Ammon's horn (tissue), 1 donor: ENCODE measurements around the gene HSPB8.
"Not testable (repeated sequence)": the region's sequence is repeated elsewhere in the genome, so short reads cannot be mapped to it uniquely, and the experiment has no call there.

Experiments used
- DNase-seq: peaks from one replicate; pipeline ENCODE4 v3.0.0-alpha.2; 2016; ENCODE audit warnings: low spot score

Gene HSPB8

DNA sequence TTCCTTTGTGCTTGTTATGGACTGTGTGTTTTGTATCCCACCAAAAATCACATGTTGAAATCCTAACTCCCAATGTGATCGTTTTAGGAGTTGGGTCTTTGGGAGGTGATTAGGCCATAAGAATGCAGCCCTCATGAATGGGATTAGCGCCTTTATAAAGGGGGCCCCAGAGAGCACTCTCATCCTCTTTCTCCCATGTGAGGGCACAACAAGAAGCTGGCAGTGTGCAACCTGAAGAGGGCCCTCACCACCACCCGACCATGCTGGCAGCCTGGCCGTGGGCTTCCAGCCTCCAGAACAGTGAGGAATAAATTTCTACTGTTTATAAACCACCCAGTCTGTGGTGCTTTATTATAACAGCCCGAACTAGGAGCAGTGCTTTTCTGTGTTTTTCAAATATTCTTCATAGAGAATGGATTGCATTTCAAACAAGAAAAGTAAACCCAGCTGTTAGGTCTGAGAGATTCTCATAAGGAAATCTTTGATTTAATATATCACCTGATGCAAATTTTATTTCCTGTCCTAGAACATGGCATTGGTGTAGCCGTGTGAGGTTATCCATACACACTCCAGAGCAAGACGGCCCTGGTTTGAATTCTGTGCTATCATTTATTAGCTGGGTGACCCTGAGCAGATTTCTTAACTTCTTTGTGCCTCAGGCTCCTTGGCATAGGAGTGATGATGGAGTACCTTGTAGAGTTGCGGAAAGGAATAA is 27.8 kb downstream of the HSPB8 start:
- no peak for DNase-seq

- no peak for DNase-seq
Measured at GRCh38 chr12:119207063-119207560, 28.4 kb downstream of the HSPB8 start.

DNA sequence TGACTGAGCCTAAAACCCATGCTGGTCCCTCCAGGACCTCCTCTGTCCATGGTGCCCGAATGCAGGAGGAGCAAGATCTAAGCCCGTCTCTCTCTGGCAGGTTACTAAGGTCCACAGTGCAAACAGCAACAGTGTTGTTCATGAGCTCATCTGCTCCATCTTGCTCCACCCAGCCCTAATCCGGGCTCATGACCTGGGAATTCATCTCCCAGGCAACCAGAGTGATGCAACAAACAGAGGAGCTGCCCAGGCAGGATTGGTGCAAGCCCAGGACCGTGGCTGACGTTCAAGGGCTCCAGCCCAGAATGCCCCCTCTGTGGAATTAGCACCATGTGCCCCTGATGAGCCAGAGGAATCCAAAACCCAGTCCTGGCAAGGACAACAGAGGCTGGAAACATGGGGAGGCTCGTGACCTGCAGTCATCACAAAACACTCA is 29.9 kb downstream of the HSPB8 start:
- peak; percentile 75 for DNase-seq

GRCh38 chr12:119211884-119212283 is 33.2 kb downstream of the HSPB8 start:
- no peak for DNase-seq

DNA sequence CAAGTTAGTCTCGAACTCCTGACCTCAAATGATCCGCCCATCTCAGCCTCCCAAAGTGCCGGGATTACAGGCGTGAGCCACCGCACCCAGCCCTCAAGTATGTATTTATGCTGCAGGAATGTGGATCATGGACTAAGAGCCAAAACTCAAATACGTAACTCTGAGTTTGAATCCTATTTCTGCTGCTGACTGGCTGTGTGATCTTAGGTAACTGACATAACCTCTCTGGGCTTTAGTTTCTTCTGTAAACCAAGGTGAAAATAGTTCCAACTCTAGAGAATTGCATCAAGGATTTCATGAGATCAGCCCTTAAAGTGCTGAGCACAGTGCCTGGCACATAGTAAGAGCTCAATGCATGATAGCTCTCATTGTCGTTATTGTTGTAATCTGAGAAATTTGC is 37.4 kb downstream of the HSPB8 start:
- DNase-seq = no peak

- DNase-seq = not testable (repeated sequence)
Measured at GRCh38 chr12:119218875-119219274, 40.1 kb downstream of the HSPB8 start.

GRCh38 chr12:119222222-119222951 is 43.7 kb downstream of the HSPB8 start:
- no peak for DNase-seq

DNA sequence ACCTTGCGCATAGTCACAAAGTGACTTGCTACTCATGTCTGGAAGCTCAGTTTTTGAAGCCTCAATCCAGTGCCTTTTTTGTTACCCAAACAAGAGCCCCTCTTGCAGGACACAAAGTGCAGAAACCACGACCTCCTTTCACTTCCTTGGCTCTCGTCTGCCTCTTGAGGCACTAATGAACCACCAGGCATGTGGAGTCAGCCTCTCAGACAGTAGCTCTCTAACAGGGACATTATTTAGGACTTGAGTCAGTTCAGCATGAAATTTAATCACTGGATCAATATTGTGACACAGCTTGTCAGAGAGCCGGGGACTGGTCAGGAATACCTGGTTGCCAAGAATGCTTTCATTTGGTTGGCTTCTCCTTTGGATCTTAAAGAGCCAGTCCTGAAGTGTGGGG is 46.7 kb downstream of the HSPB8 start:
- no peak for DNase-seq

GRCh38 chr12:119227292-119227691 is 48.6 kb downstream of the HSPB8 start:
- DNase-seq = no peak

DNA sequence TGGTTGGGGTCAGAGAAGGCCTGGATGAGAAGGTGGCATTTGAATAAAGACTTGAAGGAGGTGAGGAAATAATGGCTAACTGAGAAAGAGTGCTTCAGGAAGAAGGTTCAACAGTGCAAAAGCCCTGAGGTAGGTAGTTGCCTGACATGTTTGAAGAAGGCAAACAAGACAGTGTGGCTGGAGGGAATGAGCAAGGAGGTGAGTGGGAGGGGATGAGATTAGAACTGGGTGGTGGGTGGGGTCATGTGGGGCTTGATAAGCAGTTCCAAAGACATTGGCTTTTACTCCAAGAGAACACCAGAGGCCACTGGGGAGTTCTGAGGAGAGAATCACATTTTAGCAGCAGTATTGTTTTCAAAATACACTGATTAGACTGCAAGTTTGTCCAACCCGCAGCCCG is 50.5 kb downstream of the HSPB8 start:
- DNase-seq = no peak

DNA sequence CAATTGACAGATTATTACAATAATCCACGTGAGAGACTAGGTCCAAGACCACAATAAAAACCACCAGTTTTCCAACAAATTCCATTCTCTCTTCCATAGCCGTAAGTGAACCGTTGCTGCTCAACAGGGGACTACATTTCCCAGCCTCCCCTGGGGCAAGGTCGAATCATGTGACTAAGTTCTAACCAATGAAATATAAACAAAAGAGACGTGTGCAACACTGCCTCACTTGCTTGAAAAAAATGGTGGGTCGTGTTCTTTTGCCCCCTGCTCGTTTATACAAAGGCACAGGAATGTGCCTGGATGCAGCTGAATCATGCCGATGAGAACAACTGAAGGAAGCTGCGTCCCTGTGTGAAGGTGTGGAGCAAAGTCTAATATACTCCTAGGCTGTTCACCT is 51.1 kb downstream of the HSPB8 start:
- peak; percentile 56 for DNase-seq

DNA sequence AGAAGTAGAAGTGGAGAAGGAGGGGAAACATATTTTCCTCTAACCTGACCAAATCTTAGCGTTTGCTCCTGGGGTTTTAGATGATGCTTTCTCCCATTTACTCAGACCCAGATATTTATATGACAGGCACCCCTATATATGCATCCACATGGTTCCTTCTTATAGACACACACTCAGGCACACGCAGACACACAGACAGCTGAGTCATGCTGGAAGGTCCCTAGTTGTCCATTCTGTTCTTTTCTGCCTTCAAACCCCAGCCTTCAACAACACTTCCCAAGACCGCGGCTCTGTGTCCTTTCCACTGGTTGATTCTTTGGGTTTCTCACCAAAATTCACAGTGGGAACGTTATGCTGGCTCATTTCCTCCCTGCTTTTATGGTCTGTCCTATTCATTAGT is 52.1 kb downstream of the HSPB8 start:
- no peak for DNase-seq

DNA sequence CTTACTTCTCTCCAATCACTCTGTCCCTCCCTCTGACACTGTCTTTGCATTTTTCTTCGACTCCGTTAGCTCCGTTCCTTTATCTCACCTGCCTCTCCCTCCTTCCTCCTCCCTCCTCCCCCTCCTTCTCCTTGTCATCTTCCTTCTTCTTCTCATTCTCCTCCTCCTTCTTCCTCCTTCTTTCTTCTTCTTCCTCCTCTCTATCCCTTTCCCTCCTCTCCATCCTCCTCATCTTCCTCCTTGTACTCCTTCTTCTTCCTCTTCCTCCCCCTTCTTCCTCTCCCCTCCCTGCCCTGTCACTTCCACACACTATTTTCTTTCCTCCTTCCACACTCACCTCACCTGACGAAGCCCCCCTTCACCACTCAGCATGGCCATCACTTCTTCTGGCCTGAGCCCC is 53.0 kb downstream of the HSPB8 start:
- no peak for DNase-seq

DNA sequence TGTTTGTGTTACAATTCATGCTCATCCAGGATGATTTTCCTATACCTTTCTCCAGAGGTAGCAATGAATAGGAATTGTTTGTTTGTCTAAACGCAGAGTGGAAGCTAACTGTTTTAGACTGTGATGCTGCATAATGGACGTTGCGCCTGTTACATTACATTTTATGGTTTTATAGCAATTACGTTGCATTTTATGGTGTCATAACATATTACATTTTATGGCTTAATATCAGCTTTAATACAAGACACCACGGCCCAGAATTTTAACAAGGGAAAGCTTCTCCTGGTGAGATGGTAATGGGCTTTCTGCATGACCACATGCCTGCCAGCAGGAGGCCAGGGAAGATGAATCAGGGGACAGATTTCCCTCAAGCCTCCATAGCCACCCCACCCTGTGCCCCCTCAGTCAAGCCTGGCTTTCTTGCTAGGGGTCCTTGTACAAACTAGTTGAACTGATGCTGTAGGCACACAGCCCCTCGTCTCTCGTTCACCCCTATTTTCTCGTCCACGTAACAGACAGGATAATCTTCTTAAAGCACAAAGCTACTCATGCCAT is 56.5 kb downstream of the HSPB8 start:
- no peak for DNase-seq

GRCh38 chr12:119236372-119236771 is 57.6 kb downstream of the HSPB8 start:
- DNase-seq = no peak

DNA sequence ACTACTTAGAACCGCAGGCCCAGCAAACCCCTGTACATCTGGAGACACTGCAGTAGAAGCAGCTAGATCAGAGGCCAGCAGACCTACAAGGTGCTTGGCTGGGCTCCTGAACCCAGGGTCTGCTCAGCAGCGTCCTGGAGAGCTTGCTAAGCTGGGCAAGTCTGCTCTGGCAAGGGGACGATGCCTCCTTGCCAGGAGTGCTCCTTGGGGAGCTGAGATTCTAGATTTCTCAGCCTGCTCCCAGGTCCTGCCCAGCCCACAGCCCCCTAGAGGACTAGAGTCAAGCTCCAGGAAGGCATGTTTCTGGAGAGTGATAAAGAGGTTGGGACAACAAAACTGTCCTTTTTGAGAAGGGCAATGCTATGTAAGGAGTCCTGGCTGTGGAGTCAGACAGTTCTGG is 60.3 kb downstream of the HSPB8 start:
- DNase-seq = no peak

DNA sequence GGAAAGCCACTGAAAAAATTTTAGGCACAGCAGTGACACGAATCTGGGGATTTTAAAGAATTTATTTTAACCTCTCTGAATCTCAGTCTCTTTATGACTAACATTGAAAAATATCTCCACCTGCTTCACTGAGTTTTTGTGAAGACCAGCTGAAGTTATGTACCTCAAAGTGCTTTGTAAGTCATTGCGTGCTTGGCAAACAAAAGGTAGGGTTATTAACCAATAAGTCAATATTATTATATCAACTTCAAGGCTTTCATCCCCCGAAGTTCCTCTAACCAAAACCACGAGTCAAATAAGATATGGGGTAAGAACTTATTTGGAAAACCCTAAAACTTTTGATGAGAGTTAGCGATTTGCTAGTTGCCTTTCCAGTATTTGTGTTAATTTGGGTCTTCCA is 62.3 kb downstream of the HSPB8 start:
- no peak for DNase-seq

- no peak for DNase-seq
Measured at GRCh38 chr12:119241580-119242169, 62.9 kb downstream of the HSPB8 start.
